IgD-negative memory B cell (primary cell): ENCODE results near the gene ADAMTS17. TPM values are rescaled to one million over a fixed set of nuclear protein-coding genes. Genes with fewer than 3 reads are reported as not detected.

Experiments
- H3K27ac Mint-ChIP-seq, 3 donors: one replicate each; pipeline ENCODE4 v1.8.0; 2020 to 2022; ENCODE audit warnings: mild to moderate bottlenecking in 3 of 3, mixed read lengths in 3 of 3, moderate library complexity in 1 of 3
- H3K27me3 Mint-ChIP-seq: one replicate; pipeline ENCODE4 v1.8.0; 2021; ENCODE audit warnings: mixed read lengths
- H3K36me3 Mint-ChIP-seq: one replicate; pipeline ENCODE4 v1.8.0; 2020; ENCODE audit warnings: mild to moderate bottlenecking, mixed read lengths
- H3K4me1 Mint-ChIP-seq, 3 donors: one replicate each; pipeline ENCODE4 v1.8.0; 2020 to 2022; ENCODE audit warnings: mixed read lengths in 3 of 3, mild to moderate bottlenecking in 1 of 3
- H3K4me3 Mint-ChIP-seq, 4 donors: one replicate each; pipeline ENCODE4 v1.8.0; 2020 to 2022; ENCODE audit warnings: mild to moderate bottlenecking in 4 of 4, mixed read lengths in 4 of 4, moderate library complexity in 3 of 4
- H3K9me3 Mint-ChIP-seq, 3 donors: one replicate each; pipeline ENCODE4 v1.8.0; 2020 to 2021; ENCODE audit warnings: mixed read lengths in 3 of 3, mild to moderate bottlenecking in 1 of 3
- polyA plus RNA-seq: library from polyadenylated mRNA; unstranded; fragments of 300-500 nt; fragmentation: Illumina TruSeq; gene quantifications from one replicate; pipeline ENCODE4 v1.2.3, GENCODE V29; 2021

The ADAMTS17 gene
- polyA plus RNA-seq, 1 donor from 2014 or later: not detected

- Mint-ChIP-seq H3K4me1 (no peaks in the 10 kb centered on the region), H3K4me3 (no peak overlapping the region), H3K27me3 (peaks cover 8% of the 10 kb centered on the region), H3K27ac (no peak overlapping the region), H3K9me3 (peaks cover 0 to 5% (median 0%) of the 10 kb centered on the region in 3 donors), H3K36me3 (peaks cover 2% of the 10 kb centered on the region)
These were observed 384.1 kb downstream of the ADAMTS17 start for GRCh38 chr15:99957642-99958013.

- Mint-ChIP-seq H3K4me1 (no peaks in the 10 kb centered on the region), H3K27me3 (peaks cover 8% of the 10 kb centered on the region), H3K36me3 (peaks cover 2% of the 10 kb centered on the region), H3K9me3 (peaks cover 0 to 6% (median 0%) of the 10 kb centered on the region in 3 donors), H3K4me3 (no peak overlapping the region), H3K27ac (no peak overlapping the region)
These were observed 384.7 kb downstream of the ADAMTS17 start for GRCh38 chr15:99956820-99957641.

GRCh38 chr15:99956022-99956775, 385.6 kb downstream of the ADAMTS17 start:
- Mint-ChIP-seq H3K36me3 (peaks cover 2% of the 10 kb centered on the region), H3K27me3 (peaks cover 8% of the 10 kb centered on the region), H3K4me3 (no peak overlapping the region), H3K4me1 (no peaks in the 10 kb centered on the region), H3K27ac (no peak overlapping the region), H3K9me3 (peaks cover 0 to 7% (median 0%) of the 10 kb centered on the region in 3 donors)

GRCh38 chr15:99955532-99955931, 386.2 kb downstream of the ADAMTS17 start:
- no peaks in the 10 kb centered on the region for H3K4me1 Mint-ChIP-seq
- H3K36me3 Mint-ChIP-seq: peaks cover 2% of the 10 kb centered on the region
- H3K27ac Mint-ChIP-seq: peak overlapping the region in 1 of 3 donors; percentile 64
- H3K9me3 Mint-ChIP-seq: peaks cover 0 to 8% (median 0%) of the 10 kb centered on the region in 3 donors
- H3K4me3 Mint-ChIP-seq: no peak overlapping the region
- H3K27me3 Mint-ChIP-seq: peaks cover 8% of the 10 kb centered on the region

GRCh38 chr15:99955181-99955525, 386.6 kb downstream of the ADAMTS17 start:
- peaks cover 8% of the 10 kb centered on the region for H3K27me3 Mint-ChIP-seq
- H3K4me3 Mint-ChIP-seq: no peak overlapping the region
- peaks cover 2% of the 10 kb centered on the region for H3K36me3 Mint-ChIP-seq
- H3K9me3 Mint-ChIP-seq: peaks cover 0 to 9% (median 2%) of the 10 kb centered on the region in 3 donors
- H3K4me1 Mint-ChIP-seq: no peaks in the 10 kb centered on the region
- peak overlapping the region in 1 of 3 donors; percentile 64 for H3K27ac Mint-ChIP-seq

GRCh38 chr15:99954361-99955180, 387.2 kb downstream of the ADAMTS17 start:
- Mint-ChIP-seq H3K4me3 (no peak overlapping the region), H3K27me3 (peaks cover 8% of the 10 kb centered on the region)

GRCh38 chr15:99953886-99954285, 387.9 kb downstream of the ADAMTS17 start:
- peaks cover 9% of the 10 kb centered on the region for H3K27me3 Mint-ChIP-seq

More at GRCh38 chr15:99954361-99955180, 387.2 kb downstream of the ADAMTS17 start:
- Mint-ChIP-seq H3K27ac (no peak overlapping the region), H3K4me1 (no peaks in the 10 kb centered on the region), H3K9me3 (peaks cover 0 to 14% (median 5%) of the 10 kb centered on the region in 3 donors), H3K36me3 (peaks cover 3% of the 10 kb centered on the region)

GRCh38 chr15:99951511-99951910, 390.3 kb downstream of the ADAMTS17 start:
- Mint-ChIP-seq H3K27ac (peak overlapping the region in 1 of 3 donors; percentile 11), H3K4me1 (no peaks in the 10 kb centered on the region), H3K4me3 (no peak overlapping the region), H3K27me3 (peaks cover 6% of the 10 kb centered on the region), H3K9me3 (peaks cover 4 to 24% (median 13%) of the 10 kb centered on the region in 3 donors), H3K36me3 (peaks cover 3% of the 10 kb centered on the region)

More at GRCh38 chr15:99953886-99954285, 387.9 kb downstream of the ADAMTS17 start:
- Mint-ChIP-seq H3K27ac (peak overlapping the region in 1 of 3 donors; percentile 21), H3K4me3 (no peak overlapping the region), H3K36me3 (peaks cover 3% of the 10 kb centered on the region), H3K9me3 (peaks cover 0 to 19% (median 10%) of the 10 kb centered on the region in 3 donors), H3K4me1 (no peaks in the 10 kb centered on the region)

GRCh38 chr15:99944131-99944530, 397.6 kb downstream of the ADAMTS17 start:
- H3K36me3 Mint-ChIP-seq: peaks cover 2% of the 10 kb centered on the region
- H3K27me3 Mint-ChIP-seq: peaks cover 3% of the 10 kb centered on the region
- H3K4me1 Mint-ChIP-seq: no peaks in the 10 kb centered on the region
- no peak overlapping the region for H3K4me3 Mint-ChIP-seq
- no peak overlapping the region for H3K27ac Mint-ChIP-seq
- peaks cover 11 to 26% (median 21%) of the 10 kb centered on the region in 3 donors for H3K9me3 Mint-ChIP-seq

- peaks cover 11 to 31% (median 18%) of the 10 kb centered on the region in 3 donors for H3K9me3 Mint-ChIP-seq
- H3K4me1 Mint-ChIP-seq: no peaks in the 10 kb centered on the region
- H3K27ac Mint-ChIP-seq: no peak overlapping the region
- H3K4me3 Mint-ChIP-seq: no peak overlapping the region
- peaks cover 2% of the 10 kb centered on the region for H3K36me3 Mint-ChIP-seq
- peaks cover 5% of the 10 kb centered on the region for H3K27me3 Mint-ChIP-seq
These were observed 398.3 kb downstream of the ADAMTS17 start for GRCh38 chr15:99943466-99943865.

- Mint-ChIP-seq H3K27me3 (peaks cover 6% of the 10 kb centered on the region), H3K36me3 (peaks cover 2% of the 10 kb centered on the region), H3K9me3 (peaks cover 0 to under 1% (median 0%) of the 10 kb centered on the region in 3 donors), H3K4me1 (peaks cover 1 to 8% (median 4%) of the 10 kb centered on the region in 3 donors), H3K27ac (peak overlapping the region in 1 of 3 donors; percentile 48), H3K4me3 (no peak overlapping the region)
These were observed 408.9 kb downstream of the ADAMTS17 start for GRCh38 chr15:99932676-99933402.

GRCh38 chr15:99931703-99932603, 409.8 kb downstream of the ADAMTS17 start:
- no peaks in the 10 kb centered on the region for H3K9me3 Mint-ChIP-seq
- H3K4me3 Mint-ChIP-seq: peak overlapping the region in 1 of 4 donors; percentile 72
- H3K27ac Mint-ChIP-seq: peak overlapping the region in 1 of 3 donors; percentile 25
- H3K27me3 Mint-ChIP-seq: peaks cover 6% of the 10 kb centered on the region
- peaks cover 2% of the 10 kb centered on the region for H3K36me3 Mint-ChIP-seq
- peaks cover 1 to 8% (median 4%) of the 10 kb centered on the region in 3 donors for H3K4me1 Mint-ChIP-seq

- peaks cover 4 to 11% (median 4%) of the 10 kb centered on the region in 3 donors for H3K4me1 Mint-ChIP-seq
- H3K4me3 Mint-ChIP-seq: peak overlapping the region in 1 of 4 donors; percentile 74
- no peaks in the 10 kb centered on the region for H3K9me3 Mint-ChIP-seq
- H3K27ac Mint-ChIP-seq: peak overlapping the region in 1 of 3 donors; percentile 46
- H3K36me3 Mint-ChIP-seq: peaks cover 2% of the 10 kb centered on the region
- H3K27me3 Mint-ChIP-seq: peaks cover 5% of the 10 kb centered on the region
These were observed 411.1 kb downstream of the ADAMTS17 start for GRCh38 chr15:99930696-99931095.
